Neural crest cell (in vitro differentiated cells): ENCODE data around the gene EMC9. TPM values are rescaled to one million over a fixed set of nuclear protein-coding genes. Genes with fewer than 3 reads are reported as not detected.

Experiments used
- DNase-seq: peaks from one replicate; pipeline ENCODE4 v3.0.0; 2021; ENCODE audit warnings: low read depth, mixed read lengths, low spot score
- H3K27ac Mint-ChIP-seq: one replicate; pipeline ENCODE4 v1.8.0; 2021; ENCODE audit warnings: mild to moderate bottlenecking, mixed read lengths; ENCODE audit not compliant: unreplicated experiment
- H3K27me3 Mint-ChIP-seq: 2 replicates; pipeline ENCODE4 v1.8.0; 2021; ENCODE audit warnings: low read depth, mild to moderate bottlenecking, mixed read lengths
- H3K36me3 Mint-ChIP-seq: 2 replicates; pipeline ENCODE4 v1.8.0; 2021; ENCODE audit warnings: low read depth, mild to moderate bottlenecking, mixed read lengths
- H3K4me1 Mint-ChIP-seq: 2 replicates; pipeline ENCODE4 v1.8.0; 2021; ENCODE audit warnings: mixed read lengths
- H3K4me3 Mint-ChIP-seq: one replicate; pipeline ENCODE4 v1.8.0; 2021; ENCODE audit warnings: mild to moderate bottlenecking, mixed read lengths
- H3K9me3 Mint-ChIP-seq: 2 replicates; pipeline ENCODE4 v1.8.0; 2021; ENCODE audit warnings: mixed read lengths
- CTCF ChIP-seq: fragments of 200-600 bp; sonication (generic); conservative IDR thresholded peaks from 2 replicates; pipeline ENCODE4 v1.5.0; 2021; ENCODE audit warnings: antibody characterized with exemption, mild to moderate bottlenecking
- total RNA-seq: library from RNA; stranded (reverse); gene quantifications from 2 replicates; pipeline ENCODE4 v1.2.1, GENCODE V29; 2021

EMC9 gene
- total RNA-seq, 1 donor from 2014 or later = 28.3 TPM

- H3K27ac Mint-ChIP-seq = no peak within 1 kb of the TSS
These were observed 5.3 kb downstream of the EMC9 start, which contains the start of gene PSME1 for GRCh38 chr14:24135834-24136683. TSS of gene PSME1 (plus strand) at chr14:24136194. CDS start at chr14:24136263, 69 bp downstream.

DNA sequence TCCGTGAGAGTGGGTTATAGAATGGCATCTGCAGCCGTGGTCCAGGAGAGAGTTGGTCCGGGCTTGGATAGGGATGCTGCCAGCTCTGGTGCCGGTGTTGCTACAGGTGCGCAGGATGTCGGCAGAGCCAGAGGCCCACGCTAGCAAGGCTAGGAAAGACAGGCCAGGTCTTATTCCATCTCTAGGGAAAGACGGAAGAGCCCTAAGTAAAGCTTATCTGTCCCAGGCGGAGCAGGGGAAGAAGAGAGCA is 5.9 kb downstream of the EMC9 start:
- no peaks in the 10 kb centered on the region for H3K9me3 Mint-ChIP-seq
- H3K36me3 Mint-ChIP-seq = peaks cover 9% of the 10 kb centered on the region
- no peak overlapping the region for H3K27ac Mint-ChIP-seq
- H3K27me3 Mint-ChIP-seq = no peaks in the 10 kb centered on the region
- no peak for DNase-seq
- H3K4me3 Mint-ChIP-seq = peak overlapping the region; percentile 91
- H3K4me1 Mint-ChIP-seq = peaks cover 38% of the 10 kb centered on the region
- TF ChIP-seq CTCF = no peak

More at GRCh38 chr14:24135834-24136683, 5.3 kb downstream of the EMC9 start, which contains the start of gene PSME1:
- peaks cover 9% of the 10 kb centered on the region for H3K36me3 Mint-ChIP-seq
- no peaks in the 10 kb centered on the region for H3K27me3 Mint-ChIP-seq
- peaks cover 43% of the 10 kb centered on the region for H3K4me1 Mint-ChIP-seq
- no peak for TF ChIP-seq CTCF
- no peaks in the 10 kb centered on the region for H3K9me3 Mint-ChIP-seq
- DNase-seq = peak; percentile 87
- peak within 1 kb of the TSS; percentile 91 for H3K4me3 Mint-ChIP-seq

- TF ChIP-seq CTCF = no peak
- H3K4me1 Mint-ChIP-seq = peaks cover 21% of the 10 kb centered on the region
- no peak overlapping the region for H3K27ac Mint-ChIP-seq
- DNase-seq = no peak
- no peaks in the 10 kb centered on the region for H3K27me3 Mint-ChIP-seq
- no peaks in the 10 kb centered on the region for H3K9me3 Mint-ChIP-seq
- H3K36me3 Mint-ChIP-seq = peaks cover 3% of the 10 kb centered on the region
- H3K4me3 Mint-ChIP-seq = no peak overlapping the region
These were observed 7.7 kb downstream of the EMC9 start for GRCh38 chr14:24133735-24134134.

DNA sequence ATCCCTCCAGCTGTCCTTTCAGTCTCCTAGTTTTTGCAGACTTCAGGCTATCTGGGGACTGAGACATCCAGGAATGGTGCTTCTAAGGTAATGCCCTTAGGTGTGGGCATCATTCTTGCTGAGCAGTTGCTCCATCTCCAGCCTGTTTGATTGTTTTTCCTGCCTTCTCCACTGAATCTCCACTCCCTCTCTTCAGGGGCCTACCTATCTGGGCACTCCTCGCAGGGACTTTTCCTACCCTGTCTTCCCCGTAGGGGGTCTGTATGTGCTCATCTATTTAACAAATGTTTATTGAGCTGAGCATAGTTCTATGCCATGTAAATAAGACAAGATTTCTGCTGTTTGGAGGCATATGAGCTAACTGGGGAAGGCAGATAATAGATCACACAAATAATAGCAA is 8.4 kb downstream of the EMC9 start:
- Mint-ChIP-seq H3K4me3 (peak overlapping the region; percentile 23), H3K36me3 (no peaks in the 10 kb centered on the region), H3K9me3 (no peaks in the 10 kb centered on the region), H3K27ac (no peak overlapping the region), H3K27me3 (no peaks in the 10 kb centered on the region), H3K4me1 (peaks cover 15% of the 10 kb centered on the region)
- no peak for TF ChIP-seq CTCF
- no peak for DNase-seq

DNA sequence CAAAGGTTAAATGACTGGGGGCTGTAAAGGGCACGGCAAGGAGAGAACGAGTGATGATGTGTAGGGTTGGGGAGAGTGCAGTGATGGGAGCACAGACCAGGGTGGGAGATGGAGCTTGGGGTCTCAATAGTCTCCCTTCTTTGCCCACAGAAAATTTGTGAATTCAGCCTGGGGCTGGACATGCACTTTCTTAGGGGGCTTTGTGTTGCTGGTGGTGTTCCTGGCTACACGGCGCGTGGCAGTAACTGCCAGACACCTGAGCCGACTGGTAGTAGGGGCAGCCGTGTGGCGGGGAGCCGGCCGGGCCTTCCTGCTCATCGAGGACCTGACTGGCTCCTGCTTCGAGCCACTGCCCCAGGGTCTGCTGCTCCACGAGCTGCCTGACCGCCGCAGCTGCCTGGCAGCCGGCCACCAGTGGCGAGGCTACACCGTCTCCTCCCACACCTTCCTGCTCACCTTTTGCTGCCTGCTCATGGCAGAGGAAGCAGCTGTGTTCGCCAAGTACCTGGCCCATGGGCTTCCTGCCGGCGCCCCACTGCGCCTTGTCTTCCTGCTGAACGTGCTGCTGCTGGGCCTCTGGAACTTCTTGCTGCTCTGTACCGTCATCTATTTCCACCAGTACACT is 9.2 kb downstream of the EMC9 start:
- H3K36me3 Mint-ChIP-seq = no peaks in the 10 kb centered on the region
- no peak for DNase-seq
- peaks cover 15% of the 10 kb centered on the region for H3K4me1 Mint-ChIP-seq
- H3K9me3 Mint-ChIP-seq = no peaks in the 10 kb centered on the region
- H3K4me3 Mint-ChIP-seq = peak overlapping the region; percentile 25
- no peaks in the 10 kb centered on the region for H3K27me3 Mint-ChIP-seq
- no peak for TF ChIP-seq CTCF
- H3K27ac Mint-ChIP-seq = peak overlapping the region; percentile 53
